Measurements from ENCODE around the gene KLK10.

GRCh38 chr19:50980208-50980607, 39.3 kb downstream of the KLK10 start:
- TF ChIP-seq, protein P1, sequence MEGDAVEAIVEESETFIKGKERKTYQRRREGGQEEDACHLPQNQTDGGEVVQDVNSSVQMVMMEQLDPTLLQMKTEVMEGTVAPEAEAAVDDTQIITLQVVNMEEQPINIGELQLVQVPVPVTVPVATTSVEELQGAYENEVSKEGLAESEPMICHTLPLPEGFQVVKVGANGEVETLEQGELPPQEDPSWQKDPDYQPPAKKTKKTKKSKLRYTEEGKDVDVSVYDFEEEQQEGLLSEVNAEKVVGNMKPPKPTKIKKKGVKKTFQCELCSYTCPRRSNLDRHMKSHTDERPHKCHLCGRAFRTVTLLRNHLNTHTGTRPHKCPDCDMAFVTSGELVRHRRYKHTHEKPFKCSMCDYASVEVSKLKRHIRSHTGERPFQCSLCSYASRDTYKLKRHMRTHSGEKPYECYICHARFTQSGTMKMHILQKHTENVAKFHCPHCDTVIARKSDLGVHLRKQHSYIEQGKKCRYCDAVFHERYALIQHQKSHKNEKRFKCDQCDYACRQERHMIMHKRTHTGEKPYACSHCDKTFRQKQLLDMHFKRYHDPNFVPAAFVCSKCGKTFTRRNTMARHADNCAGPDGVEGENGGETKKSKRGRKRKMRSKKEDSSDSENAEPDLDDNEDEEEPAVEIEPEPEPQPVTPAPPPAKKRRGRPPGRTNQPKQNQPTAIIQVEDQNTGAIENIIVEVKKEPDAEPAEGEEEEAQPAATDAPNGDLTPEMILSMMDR (IDR thresholded peaks at IDR 0.05), result no peak
- TF ChIP-seq POLR2A (IDR thresholded peaks at IDR 0.05), result no peak
